Measurements from ENCODE around the gene CIB2.

- TF ChIP-seq POLR2A (IDR thresholded peaks at IDR 0.05) (no peak), CTCF (IDR thresholded peaks at IDR 0.05) (no peak), POLR2AphosphoS5 (IDR thresholded peaks at IDR 0.05) (no peak)
These were observed 76.3 kb downstream of the CIB2 start for GRCh38 chr15:78054966-78055365.

All from prostate gland (tissue), 2 donors.